HEK293 (cell line): ENCODE measurements around the gene C5AR2.

Experiments
- CTCF ChIP-seq: fragments of 450-650 bp; formaldehyde crosslinking; IDR thresholded peaks from 2 replicates; pipeline ENCODE4 v1.5.1; 2016; ENCODE audit warnings: missing biosample characterization, missing genetic modification characterization
- SP2 ChIP-seq: fragments of 450-650 bp; formaldehyde crosslinking; IDR thresholded peaks from 2 replicates; pipeline ENCODE4 v1.5.1; 2016; ENCODE audit warnings: missing biosample characterization, missing genetic modification characterization
- ZBTB10 ChIP-seq: fragments of 450-650 bp; formaldehyde crosslinking; IDR thresholded peaks from 2 replicates; pipeline ENCODE4 v1.5.1; 2016; ENCODE audit warnings: missing biosample characterization, missing genetic modification characterization
- ZNF311 ChIP-seq: fragments of 450-650 bp; formaldehyde crosslinking; IDR thresholded peaks from 2 replicates; pipeline ENCODE4 v1.5.1; 2017; ENCODE audit warnings: missing biosample characterization, missing genetic modification characterization, borderline replicate concordance
- ZNF449 ChIP-seq: fragments of 450-650 bp; formaldehyde crosslinking; IDR thresholded peaks from 2 replicates; pipeline ENCODE4 v1.5.1; 2017; ENCODE audit warnings: missing biosample characterization, mild to moderate bottlenecking, missing genetic modification characterization, moderate library complexity
- ZNF776 ChIP-seq: fragments of 450-650 bp; formaldehyde crosslinking; IDR thresholded peaks from 2 replicates; pipeline ENCODE4 v1.5.0; 2017; ENCODE audit warnings: missing biosample characterization, missing genetic modification characterization, borderline replicate concordance
- ZNF792 ChIP-seq: fragments of 450-650 bp; formaldehyde crosslinking; IDR thresholded peaks from 2 replicates; pipeline ENCODE4 v1.5.1; 2016; ENCODE audit warnings: missing biosample characterization, missing genetic modification characterization

- TF ChIP-seq SP2 (tag by site-specific recombination) (no peak), CTCF (tag by site-specific recombination) (no peak), ZNF311 (tag by site-specific recombination) (no peak), ZNF792 (tag by site-specific recombination) (no peak), ZNF776 (tag by site-specific recombination) (no peak), ZBTB10 (tag by site-specific recombination) (no peak), ZNF449 (tag by site-specific recombination) (no peak)
These were observed 21.7 kb upstream of the C5AR2 start for GRCh38 chr19:47310323-47310722.
